ENCODE results near the gene EVI2A.
"Not testable (repeated sequence)": the region's sequence is repeated elsewhere in the genome, so short reads cannot be mapped to it uniquely, and the experiment has no call there.

EVI2A gene

GRCh38 chr17:31311526-31311925 is 9.9 kb downstream of the EVI2A start:
- DNase-seq = no peak

- DNase-seq = no peak
Observed at GRCh38 chr17:31310886-31311285, 10.5 kb downstream of the EVI2A start.

GRCh38 chr17:31310260-31310659 is 11.2 kb downstream of the EVI2A start:
- no peak for DNase-seq

- no peak for DNase-seq
Observed at GRCh38 chr17:31309556-31309955, 11.9 kb downstream of the EVI2A start.

GRCh38 chr17:31308372-31309334 is 12.8 kb downstream of the EVI2A start:
- DNase-seq = no peak

GRCh38 chr17:31307640-31308039 is 13.8 kb downstream of the EVI2A start:
- DNase-seq = no peak

GRCh38 chr17:31299624-31300023 is 21.8 kb downstream of the EVI2A start:
- no peak for DNase-seq

- no peak for DNase-seq
Observed at GRCh38 chr17:31297090-31297489, 24.3 kb downstream of the EVI2A start, which contains the start of gene OMG. Gene OMG, minus strand, starts transcription at chr17:31297239. Its CDS starts 908 bp downstream, at chr17:31296331.

GRCh38 chr17:31296142-31296541 is 25.3 kb downstream of the EVI2A start:
- DNase-seq = no peak

GRCh38 chr17:31295489-31295871 is 25.9 kb downstream of the EVI2A start:
- DNase-seq = no peak

- no peak for DNase-seq
Observed at GRCh38 chr17:31294820-31295488, 26.5 kb downstream of the EVI2A start.

- DNase-seq = no peak
Observed at GRCh38 chr17:31294231-31294630, 27.2 kb downstream of the EVI2A start.

GRCh38 chr17:31293581-31293980 is 27.8 kb downstream of the EVI2A start:
- DNase-seq = no peak

- no peak for DNase-seq
Observed at GRCh38 chr17:31291820-31292219, 29.6 kb downstream of the EVI2A start.

GRCh38 chr17:31289790-31290189 is 31.6 kb downstream of the EVI2A start:
- no peak for DNase-seq

- DNase-seq = not testable (repeated sequence)
Observed at GRCh38 chr17:31287932-31288331, 33.5 kb downstream of the EVI2A start.

GRCh38 chr17:31286587-31286986 is 34.8 kb downstream of the EVI2A start:
- DNase-seq = no peak

GRCh38 chr17:31283841-31284240 is 37.6 kb downstream of the EVI2A start:
- DNase-seq = no peak

- no peak for DNase-seq
Observed at GRCh38 chr17:31281061-31281460, 40.4 kb downstream of the EVI2A start.

GRCh38 chr17:31279401-31279800 is 42.0 kb downstream of the EVI2A start:
- no peak for DNase-seq

- no peak for DNase-seq
Observed at GRCh38 chr17:31275116-31275515, 46.3 kb downstream of the EVI2A start.

GRCh38 chr17:31274252-31274651 is 47.2 kb downstream of the EVI2A start:
- no peak for DNase-seq

GRCh38 chr17:31273516-31273915 is 47.9 kb downstream of the EVI2A start:
- DNase-seq = no peak

- no peak for DNase-seq
Observed at GRCh38 chr17:31272803-31273202, 48.6 kb downstream of the EVI2A start.

Data from activated CD8-positive, alpha-beta memory T cell treated with anti-CD3 and anti-CD28 coated beads, Interleukin-2, amount 50 U/mL, for 48 hours (primary cell).